Measurements from ENCODE around the gene UGT3A2. TPM values are rescaled to one million over a fixed set of nuclear protein-coding genes. Genes with fewer than 3 reads are reported as not detected.
A peak's percentile ranks its signal among the peaks of the same experiment; 100 is the strongest.

Gene UGT3A2
- total and polyA plus RNA-seq, 2 of the 8 experiments (the other 6 are each of a cell fraction or from before 2014, with no cell fraction given), result 19.4 to 28.8 TPM

DNA sequence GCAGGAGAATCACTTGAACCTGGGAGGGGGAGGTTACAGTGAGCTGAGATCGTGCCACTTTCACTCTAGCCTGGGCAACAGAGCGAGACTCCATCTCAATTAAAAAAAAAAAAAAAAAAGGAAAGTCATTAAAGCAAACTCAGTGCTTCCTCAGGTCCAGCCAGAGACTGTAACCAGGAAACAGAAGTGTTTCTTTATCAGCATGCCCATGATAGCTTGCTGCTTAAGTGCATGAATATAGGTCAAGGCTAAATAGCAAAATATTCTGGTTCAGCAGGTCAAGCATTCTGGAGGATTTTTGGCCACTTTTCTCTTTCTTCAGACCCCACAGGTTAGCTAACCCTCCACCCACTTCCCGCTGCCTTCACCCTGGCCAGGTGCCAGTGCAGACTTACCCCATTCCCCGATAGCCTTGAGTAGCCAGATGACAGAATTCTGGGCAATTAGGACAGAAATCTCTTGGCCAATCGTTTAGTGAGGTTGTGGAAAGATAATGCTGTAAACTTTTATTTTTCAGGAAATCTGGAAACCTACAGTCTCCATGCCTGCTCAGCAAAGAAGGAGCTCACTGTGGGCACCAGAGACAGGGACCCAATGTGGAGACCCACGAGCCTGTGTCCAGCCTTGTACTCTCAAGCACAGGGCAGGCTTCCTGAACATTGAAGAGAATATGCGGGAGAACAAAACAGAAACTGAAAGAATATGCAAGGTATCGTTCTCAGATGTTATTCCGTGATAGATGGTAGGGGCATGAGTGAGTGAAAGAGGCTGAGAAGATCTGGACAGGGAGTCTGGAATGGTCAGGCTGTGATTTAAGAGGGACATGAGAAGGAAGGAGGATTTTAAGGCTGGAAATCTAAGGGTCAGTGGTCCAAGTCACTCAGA is 4.2 kb upstream of the UGT3A2 start:
- peaks cover 5% of the 10 kb centered on the region; the same call in 1 of the 2 replicates for H3K23me2 ChIP-seq (ENCODE audit: low read depth, low read length)
- no peak overlapping the region for H2AFZ ChIP-seq (ENCODE audit: low read length)
- no peaks in the 10 kb centered on the region for H4K20me1 ChIP-seq (replicated peaks in 1 of 2; ENCODE audit: control insufficient read depth in 1 of 2, insufficient read depth in 2 of 2, low read length in 2 of 2)
- no peak overlapping the region for H2BK15ac ChIP-seq (ENCODE audit: low read length)
- ChIA-PET CTCF (ENCODE audit: partially characterized antibody) (interaction anchor here (0.5 to 3.8 kb wide), 5 partner anchors 8 to 49 kb away, joined by 3 to 26 read pairs (median 6); no protein-coding TSS in a partner anchor), POLR2A (ENCODE audit: partially characterized antibody) (interaction anchor here (2.1 kb wide), 1 partner anchor 8 kb away, joined by 4 read pairs; no protein-coding TSS in a partner anchor)
- H3K14ac ChIP-seq (ENCODE audit: insufficient read length), result no peak overlapping the region
- no peak overlapping the region for H3K18ac ChIP-seq (ENCODE audit: extremely low read depth, low read length)
- H3K4me1 ChIP-seq (replicated peaks in 1 of 4; ENCODE audit: control insufficient read depth in 3 of 4, insufficient read depth in 4 of 4, low read length in 3 of 4), result peaks cover 0 to 10% (median 5%) of the 10 kb centered on the region in 4 experiments; a peak in 3 of 7 replicates
- H3K4me3 ChIP-seq (ENCODE audit: extremely low read depth in 1 of 4, insufficient read depth in 2 of 4, low read depth in 3 of 4, low read length in 4 of 4), result no peak overlapping the region
- no peaks in the 10 kb centered on the region for H3K79me1 ChIP-seq (ENCODE audit: low read depth, low read length)
- no peak overlapping the region for H2BK5ac ChIP-seq (ENCODE audit: low read depth, low read length)
- H3K4ac ChIP-seq (replicated peaks; ENCODE audit: insufficient read length, low read depth, low read length), result no peak overlapping the region
- no peaks in the 10 kb centered on the region for H3K36me3 ChIP-seq (ENCODE audit: control insufficient read depth in 2 of 4, insufficient read depth in 4 of 4, low read length in 3 of 4)
- no peak overlapping the region for H3K27ac ChIP-seq (ENCODE audit: low read depth, low read length)
- no peak overlapping the region for H3K23ac ChIP-seq (ENCODE audit: insufficient read length)
- H2BK20ac ChIP-seq (ENCODE audit: low read length), result no peak overlapping the region
- no peak overlapping the region for H3K9ac ChIP-seq (replicated peaks in 1 of 4; ENCODE audit: extremely low read depth in 1 of 4, low read depth in 3 of 4, low read length in 3 of 4)
- no peak overlapping the region for H2AK5ac ChIP-seq (ENCODE audit: low read depth, low read length)
- FAIRE-seq, result peak; percentile 42
- H4K5ac ChIP-seq (ENCODE audit: insufficient read length, low read depth, low read length), result no peak overlapping the region
- no peaks in the 10 kb centered on the region for H3K9me3 ChIP-seq (ENCODE audit: insufficient read depth in 2 of 2, low read depth in 1 of 2, low read length in 1 of 2)
- no peaks in the 10 kb centered on the region for H3K79me2 ChIP-seq (ENCODE audit: control insufficient read depth in 1 of 2, insufficient read depth in 2 of 2, low read length in 2 of 2)
- H2BK120ac ChIP-seq (replicated peaks; ENCODE audit: low read depth, low read length), result no peak overlapping the region
- H3K4me2 ChIP-seq (ENCODE audit: insufficient read depth in 1 of 2, low read depth in 2 of 2, low read length in 2 of 2), result no peak overlapping the region
- H3K56ac ChIP-seq (replicated peaks; ENCODE audit: insufficient read length, low read depth, low read length), result no peak overlapping the region
- no peak overlapping the region for H4K8ac ChIP-seq (ENCODE audit: extremely low read depth, insufficient read depth, low read length)
- no peak for DNase-seq (ENCODE audit: low read depth in 1 of 2, low spot score in 2 of 2)
- 84% methylated on average over 8 of the region's 9 CpGs; no CpG with 5 or more reads in 1 of the 2 experiments for WGBS, 2 experiments (ENCODE audit: extremely low coverage in 1 of 2, insufficient coverage in 1 of 2, insufficient read length in 1 of 2, insufficient replicate concordance in 2 of 2, low coverage in 1 of 2, low lambda C conversion rate in 2 of 2, missing lambda C conversion rate in 1 of 2)
- H3K27me3 ChIP-seq (replicated peaks in 1 of 4; ENCODE audit: control insufficient read depth in 3 of 4, extremely low read depth in 1 of 4, insufficient read depth in 3 of 4, low read length in 3 of 4), result no peaks in the 10 kb centered on the region; a peak in 1 of 7 replicates
- H2BK12ac ChIP-seq (ENCODE audit: low read depth, low read length), result no peak overlapping the region
- H4K91ac ChIP-seq (replicated peaks; ENCODE audit: insufficient read length, low read length), result no peak overlapping the region
- TF ChIP-seq TBP (IDR thresholded peaks at IDR 0.05; ENCODE audit: low read depth, low read length), result no peak
- no peak for TF ChIP-seq MAFK (IDR thresholded peaks at IDR 0.05; ENCODE audit: low read depth, low read length)

Data from H1 (cell line).